Right hindlimb (tissue), 1 donor: Measurements from ENCODE around the gene DEXI.

ENCODE experiments used
- DNase-seq: peaks from one replicate; pipeline ENCODE4 v3.0.0-alpha.2; 2018

Gene DEXI

DNA sequence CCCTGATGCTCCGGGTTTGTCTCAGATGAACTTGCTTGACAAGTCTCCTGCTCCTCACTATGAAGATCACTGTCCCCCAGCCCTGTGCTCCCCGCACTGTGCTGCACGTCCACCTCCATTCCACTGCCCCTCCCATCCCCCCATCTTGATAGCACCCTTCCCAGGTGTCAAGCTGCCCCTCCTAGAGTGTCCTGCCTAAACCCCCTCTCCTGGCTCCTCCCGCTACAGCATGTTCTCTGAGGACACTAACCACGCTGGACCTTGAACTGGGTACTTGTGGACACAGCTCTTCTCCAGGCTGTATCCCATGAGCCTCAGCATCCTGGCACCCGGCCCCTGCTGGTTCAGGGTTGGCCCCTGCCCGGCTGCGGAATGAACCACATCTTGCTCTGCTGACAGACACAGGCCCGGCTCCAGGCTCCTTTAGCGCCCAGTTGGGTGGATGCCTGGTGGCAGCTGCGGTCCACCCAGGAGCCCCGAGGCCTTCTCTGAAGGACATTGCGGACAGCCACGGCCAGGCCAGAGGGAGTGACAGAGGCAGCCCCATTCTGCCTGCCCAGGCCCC is 18.5 kb downstream of the DEXI start:
- peak; percentile 45 for DNase-seq

GRCh38 chr16:10923146-10923649 is 19.1 kb downstream of the DEXI start:
- DNase-seq: no peak

DNA sequence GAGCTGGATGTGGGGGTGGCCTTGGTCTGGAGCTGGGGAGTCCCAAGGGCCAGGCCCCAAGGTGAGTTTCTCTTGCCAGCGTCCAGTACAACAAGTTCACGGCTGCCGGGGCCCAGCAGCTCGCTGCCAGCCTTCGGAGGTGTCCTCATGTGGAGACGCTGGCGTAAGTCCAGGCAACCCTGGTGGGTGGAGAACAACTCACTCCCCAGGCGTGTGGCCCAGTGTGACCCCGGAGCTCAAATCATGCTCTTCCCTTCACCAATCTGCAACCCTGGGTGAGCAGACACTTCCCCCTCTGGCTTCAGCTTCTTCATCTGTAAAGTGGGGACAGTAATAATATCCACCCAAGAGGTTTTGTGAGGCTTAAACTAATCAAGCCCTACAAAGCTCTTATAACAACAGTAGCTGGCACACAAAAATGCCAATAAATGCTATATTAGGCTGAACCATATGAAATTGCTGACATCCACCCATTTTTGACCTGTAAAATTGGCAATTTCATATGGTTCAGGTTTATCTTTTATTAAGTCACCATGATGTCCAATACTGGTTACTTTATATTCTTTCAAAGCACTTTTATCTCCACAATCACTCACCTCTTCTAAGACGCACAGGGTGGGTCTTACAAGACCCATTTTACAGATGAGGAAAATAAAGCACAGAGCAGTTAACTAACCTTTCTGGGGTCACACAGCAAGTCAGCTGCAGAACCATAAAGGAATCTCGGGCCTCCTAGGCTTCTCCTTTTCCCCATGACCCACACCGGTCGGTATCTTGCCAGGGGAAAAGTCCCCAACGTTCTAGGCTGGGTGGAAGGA is 19.7 kb downstream of the DEXI start:
- DNase-seq: no peak

GRCh38 chr16:10921536-10922327 is 20.5 kb downstream of the DEXI start:
- no peak for DNase-seq

DNA sequence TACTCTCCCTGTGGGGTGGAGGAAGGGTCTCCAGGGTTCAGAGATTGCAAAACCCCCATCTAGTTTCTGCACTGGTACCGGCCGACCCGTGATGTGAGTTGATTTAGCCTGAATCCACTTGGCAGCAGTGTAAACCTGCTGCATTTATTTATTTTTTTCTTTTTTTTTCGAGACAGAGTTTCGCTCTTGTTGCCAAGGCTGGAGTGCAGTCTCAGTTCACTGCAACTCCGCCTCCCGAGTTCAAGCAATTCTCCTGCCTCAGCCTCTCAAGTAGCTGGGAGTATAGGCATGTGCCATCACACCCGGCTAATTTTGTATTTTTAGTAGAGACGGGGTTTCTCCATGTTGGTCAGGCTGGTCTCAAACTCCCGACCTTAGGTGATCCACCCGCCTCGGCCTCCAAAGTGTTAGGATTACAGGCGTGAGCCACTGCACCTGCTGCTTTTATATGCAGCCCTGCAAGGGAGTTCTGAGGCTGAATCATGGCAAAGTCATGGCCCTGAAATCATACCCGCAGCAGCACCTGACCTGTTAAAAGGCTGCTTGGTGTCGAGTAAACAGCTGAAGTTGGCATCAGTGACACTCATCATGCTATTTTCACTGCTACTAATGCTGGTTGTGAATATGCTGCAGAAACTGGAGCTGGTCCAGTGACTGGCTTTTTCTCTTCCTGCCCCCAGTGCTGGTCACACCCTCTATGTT is 21.4 kb downstream of the DEXI start:
- DNase-seq: no peak

GRCh38 chr16:10919003-10919351 is 23.3 kb downstream of the DEXI start:
- DNase-seq: no peak

DNA sequence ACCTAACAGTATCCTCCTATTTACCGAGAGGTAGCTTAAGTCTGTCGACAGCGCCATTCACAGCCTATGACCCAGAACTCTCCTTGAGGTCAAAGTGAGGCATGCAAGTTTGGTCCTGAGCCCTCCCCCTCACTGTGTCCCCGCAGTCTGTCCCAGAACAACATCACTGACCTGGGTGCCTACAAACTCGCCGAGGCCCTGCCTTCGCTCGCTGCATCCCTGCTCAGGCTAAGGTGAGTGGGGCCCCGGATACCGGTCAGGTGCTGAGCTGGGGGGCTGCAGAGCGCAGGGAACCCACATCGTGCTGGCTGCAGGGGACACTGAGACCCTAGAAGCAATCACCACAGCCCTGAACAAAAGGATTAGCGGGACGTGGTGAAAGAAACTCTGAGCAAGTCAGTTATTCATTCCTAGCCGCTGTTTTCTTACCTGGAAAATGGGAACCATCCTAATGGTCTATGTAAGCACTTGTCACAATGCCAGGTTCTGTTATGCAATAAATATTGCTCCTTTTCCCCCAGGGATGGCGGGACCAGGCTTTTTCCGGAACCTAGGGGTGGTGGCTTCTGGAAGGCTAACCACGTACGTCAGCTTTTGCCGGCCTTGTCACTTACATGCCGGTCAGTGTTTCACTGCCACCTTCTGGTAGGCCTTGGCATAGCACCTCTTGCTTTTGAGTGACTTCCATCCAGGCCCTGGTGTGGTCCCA is 23.8 kb downstream of the DEXI start:
- peak; percentile 94 for DNase-seq

GRCh38 chr16:10916534-10916933 is 25.7 kb downstream of the DEXI start:
- no peak for DNase-seq

- no peak for DNase-seq
Observed at GRCh38 chr16:10911267-10911666, 31.0 kb downstream of the DEXI start.

DNA sequence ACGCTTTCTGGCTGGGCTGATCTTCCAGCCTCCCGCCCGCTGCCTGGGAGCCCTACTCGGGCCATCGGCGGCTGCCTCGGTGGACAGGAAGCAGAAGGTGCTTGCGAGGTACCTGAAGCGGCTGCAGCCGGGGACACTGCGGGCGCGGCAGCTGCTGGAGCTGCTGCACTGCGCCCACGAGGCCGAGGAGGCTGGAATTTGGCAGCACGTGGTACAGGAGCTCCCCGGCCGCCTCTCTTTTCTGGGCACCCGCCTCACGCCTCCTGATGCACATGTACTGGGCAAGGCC is 34.6 kb downstream of the DEXI start:
- DNase-seq: no peak

- no peak for DNase-seq
Observed at GRCh38 chr16:10906914-10907756, 35.1 kb downstream of the DEXI start.

- DNase-seq: no peak
Observed at GRCh38 chr16:10906482-10906881, 35.8 kb downstream of the DEXI start.

GRCh38 chr16:10902999-10903398 is 39.3 kb downstream of the DEXI start:
- DNase-seq: no peak

- no peak for DNase-seq
Observed at GRCh38 chr16:10897134-10897533, 45.1 kb downstream of the DEXI start.

DNA sequence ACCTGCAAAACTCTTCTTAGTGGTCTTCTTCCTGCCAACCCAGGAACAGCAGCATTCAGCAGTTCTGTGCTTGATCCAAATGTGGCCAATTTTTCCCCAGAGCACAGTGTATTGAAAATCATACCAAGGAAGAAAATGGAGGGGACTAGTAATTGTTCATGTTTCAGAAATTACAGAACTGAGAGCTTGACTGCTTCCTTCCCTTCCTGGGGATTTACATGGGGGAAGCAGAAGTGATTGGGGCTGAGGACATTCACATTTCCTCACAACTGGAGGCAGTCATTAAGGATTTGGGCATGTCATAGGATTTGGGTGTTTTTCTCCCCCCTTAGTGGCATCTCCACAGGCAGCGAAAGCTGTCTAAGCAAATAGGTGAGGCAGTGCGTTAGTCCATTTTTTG is 45.5 kb downstream of the DEXI start:
- DNase-seq: no peak

GRCh38 chr16:10896165-10896564 is 46.1 kb downstream of the DEXI start:
- no peak for DNase-seq

DNA sequence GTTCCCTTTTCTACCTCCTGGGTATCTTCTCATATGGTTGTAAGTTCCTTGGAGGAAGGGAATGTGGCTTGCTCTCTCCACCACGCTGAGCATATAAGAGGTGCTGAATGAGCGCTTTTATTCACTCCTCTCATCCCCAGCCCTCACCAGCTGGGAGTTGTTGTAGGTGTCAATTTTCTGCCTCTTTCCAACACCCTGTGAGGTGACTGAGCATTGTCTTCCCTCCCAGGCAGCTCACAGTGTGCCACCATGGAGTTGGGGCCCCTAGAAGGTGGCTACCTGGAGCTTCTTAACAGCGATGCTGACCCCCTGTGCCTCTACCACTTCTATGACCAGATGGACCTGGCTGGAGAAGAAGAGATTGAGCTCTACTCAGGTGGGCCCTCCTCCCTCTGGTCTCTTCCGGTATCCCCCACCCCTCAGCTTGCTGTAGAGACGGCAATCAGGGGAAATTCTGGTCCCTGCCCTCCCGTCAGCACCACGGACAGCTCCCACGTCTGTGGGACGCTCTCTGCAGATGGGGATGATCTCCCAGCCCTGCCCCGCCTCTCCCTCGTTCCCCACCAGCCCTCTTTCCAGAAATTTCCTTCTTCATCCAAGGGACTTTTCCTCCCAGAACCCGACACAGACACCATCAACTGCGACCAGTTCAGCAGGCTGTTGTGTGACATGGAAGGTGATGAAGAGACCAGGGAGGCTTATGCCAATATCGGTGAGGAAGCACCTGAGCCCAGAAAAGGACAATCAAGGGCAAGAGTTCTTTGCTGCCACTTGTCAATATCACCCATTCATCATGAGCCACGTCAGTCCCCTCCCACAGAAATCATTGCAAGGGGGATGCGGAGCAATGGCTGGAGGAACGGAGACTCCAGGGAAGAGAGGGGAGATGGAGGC is 47.0 kb downstream of the DEXI start:
- DNase-seq: peak; percentile 73

- DNase-seq: no peak
Observed at GRCh38 chr16:10892782-10893318, 49.4 kb downstream of the DEXI start.

GRCh38 chr16:10889855-10890254 is 52.4 kb downstream of the DEXI start:
- no peak for DNase-seq

DNA sequence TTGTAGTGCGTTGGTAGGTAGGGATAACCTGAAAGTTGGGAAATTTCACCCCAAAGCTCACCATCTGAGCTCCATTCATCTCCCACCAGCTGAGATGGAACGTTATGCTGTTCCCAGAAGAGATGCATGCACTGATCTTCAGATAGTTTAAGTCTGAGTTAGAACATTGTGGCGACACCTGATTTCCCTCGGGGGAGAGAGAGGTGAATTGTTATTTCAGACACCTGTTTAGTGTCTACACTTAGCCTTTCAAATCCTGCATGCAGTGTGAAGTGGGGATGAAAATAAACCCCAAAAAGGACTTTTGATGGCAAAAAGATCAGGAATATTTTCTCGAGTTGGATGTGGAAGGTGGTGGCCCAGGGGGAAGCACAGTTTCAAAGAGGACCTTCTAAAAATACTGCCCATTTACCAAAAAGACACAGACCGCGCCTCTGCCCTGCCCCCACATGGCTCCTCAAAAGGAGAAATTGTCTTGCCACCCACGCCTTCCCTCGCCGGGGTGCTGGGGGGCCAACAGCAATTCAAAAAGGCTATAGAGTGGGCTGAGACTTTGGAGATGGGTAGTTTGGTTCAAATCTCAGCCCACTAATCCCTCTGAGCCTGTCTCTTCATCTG is 53.8 kb downstream of the DEXI start:
- DNase-seq: no peak
